Mucosa of stomach (tissue), 1 donor: ENCODE results near the gene KIAA0930.

Source experiments
- H3K27me3 ChIP-seq: one replicate; pipeline ENCODE4 v1.7.0; 2013; ENCODE audit warnings: mild to moderate bottlenecking, low read length; ENCODE audit not compliant: control insufficient read depth, insufficient read depth
- H3K36me3 ChIP-seq: one replicate; pipeline ENCODE4 v1.7.0; 2013; ENCODE audit warnings: low read length; ENCODE audit not compliant: control insufficient read depth, insufficient read depth
- H3K4me1 ChIP-seq: one replicate; pipeline ENCODE4 v1.7.0; 2013; ENCODE audit warnings: mild to moderate bottlenecking, low read length; ENCODE audit not compliant: control insufficient read depth, insufficient read depth
- H3K4me3 ChIP-seq: one replicate; pipeline ENCODE4 v1.7.0; 2013; ENCODE audit warnings: low read length
- H3K9ac ChIP-seq: one replicate; pipeline ENCODE4 v1.7.0; 2013; ENCODE audit warnings: mild to moderate bottlenecking, low read length, moderate library complexity
- H3K9me3 ChIP-seq: one replicate; pipeline ENCODE4 v1.7.0; 2013; ENCODE audit warnings: mild to moderate bottlenecking, low read length, moderate library complexity; ENCODE audit not compliant: control insufficient read depth
- donor health status: Pancreatic carcinoma.

Gene KIAA0930

GRCh38 chr22:45216133-45217003, 24.3 kb downstream of the KIAA0930 start:
- H3K9me3 ChIP-seq = no peaks in the 10 kb centered on the region
- H3K4me1 ChIP-seq = peaks cover 13% of the 10 kb centered on the region
- H3K36me3 ChIP-seq = no peaks in the 10 kb centered on the region
- H3K27me3 ChIP-seq = no peaks in the 10 kb centered on the region
- H3K4me3 ChIP-seq = no peak overlapping the region
- H3K9ac ChIP-seq = no peak overlapping the region

GRCh38 chr22:45212992-45213751, 27.5 kb downstream of the KIAA0930 start:
- peaks cover 3% of the 10 kb centered on the region for H3K36me3 ChIP-seq
- no peak overlapping the region for H3K4me3 ChIP-seq
- H3K4me1 ChIP-seq = peaks cover 27% of the 10 kb centered on the region
- H3K9ac ChIP-seq = peak overlapping the region; percentile 41
- H3K27me3 ChIP-seq = no peaks in the 10 kb centered on the region
- H3K9me3 ChIP-seq = no peaks in the 10 kb centered on the region

GRCh38 chr22:45212306-45212709, 28.4 kb downstream of the KIAA0930 start:
- peaks cover 27% of the 10 kb centered on the region for H3K4me1 ChIP-seq
- no peak overlapping the region for H3K9ac ChIP-seq
- H3K4me3 ChIP-seq = no peak overlapping the region
- H3K27me3 ChIP-seq = no peaks in the 10 kb centered on the region
- no peaks in the 10 kb centered on the region for H3K9me3 ChIP-seq
- peaks cover 3% of the 10 kb centered on the region for H3K36me3 ChIP-seq

- Histone ChIP-seq H3K27me3 (no peaks in the 10 kb centered on the region), H3K4me1 (peaks cover 27% of the 10 kb centered on the region), H3K9me3 (no peaks in the 10 kb centered on the region), H3K4me3 (no peak overlapping the region), H3K36me3 (peaks cover 3% of the 10 kb centered on the region), H3K9ac (no peak overlapping the region)
These were observed 28.8 kb downstream of the KIAA0930 start for GRCh38 chr22:45211848-45212247.

GRCh38 chr22:45211435-45211834, 29.3 kb downstream of the KIAA0930 start:
- Histone ChIP-seq H3K27me3 (no peaks in the 10 kb centered on the region), H3K4me1 (peaks cover 27% of the 10 kb centered on the region), H3K36me3 (peaks cover 3% of the 10 kb centered on the region), H3K4me3 (no peak overlapping the region), H3K9me3 (no peaks in the 10 kb centered on the region), H3K9ac (no peak overlapping the region)

- Histone ChIP-seq H3K9ac (no peak overlapping the region), H3K27me3 (no peaks in the 10 kb centered on the region), H3K9me3 (no peaks in the 10 kb centered on the region), H3K4me1 (peaks cover 27% of the 10 kb centered on the region), H3K4me3 (no peak overlapping the region), H3K36me3 (peaks cover 3% of the 10 kb centered on the region)
These were observed 29.7 kb downstream of the KIAA0930 start for GRCh38 chr22:45210991-45211390.

GRCh38 chr22:45210577-45210976, 30.1 kb downstream of the KIAA0930 start:
- Histone ChIP-seq H3K36me3 (peaks cover 3% of the 10 kb centered on the region), H3K9me3 (no peaks in the 10 kb centered on the region), H3K9ac (no peak overlapping the region), H3K27me3 (no peaks in the 10 kb centered on the region), H3K4me3 (no peak overlapping the region), H3K4me1 (peaks cover 27% of the 10 kb centered on the region)

GRCh38 chr22:45210174-45210573, 30.5 kb downstream of the KIAA0930 start:
- no peak overlapping the region for H3K9ac ChIP-seq
- no peaks in the 10 kb centered on the region for H3K9me3 ChIP-seq
- H3K4me3 ChIP-seq = no peak overlapping the region
- no peaks in the 10 kb centered on the region for H3K27me3 ChIP-seq
- H3K4me1 ChIP-seq = peaks cover 27% of the 10 kb centered on the region
- H3K36me3 ChIP-seq = peaks cover 6% of the 10 kb centered on the region

GRCh38 chr22:45208993-45209838, 31.5 kb downstream of the KIAA0930 start:
- no peaks in the 10 kb centered on the region for H3K27me3 ChIP-seq
- H3K9me3 ChIP-seq = no peaks in the 10 kb centered on the region
- H3K4me1 ChIP-seq = peaks cover 27% of the 10 kb centered on the region
- no peak overlapping the region for H3K4me3 ChIP-seq
- peaks cover 8% of the 10 kb centered on the region for H3K36me3 ChIP-seq
- H3K9ac ChIP-seq = no peak overlapping the region

GRCh38 chr22:45208696-45208992, 32.0 kb downstream of the KIAA0930 start:
- Histone ChIP-seq H3K4me1 (peaks cover 27% of the 10 kb centered on the region), H3K36me3 (peaks cover 8% of the 10 kb centered on the region), H3K4me3 (no peak overlapping the region), H3K27me3 (no peaks in the 10 kb centered on the region), H3K9ac (no peak overlapping the region), H3K9me3 (no peaks in the 10 kb centered on the region)

- H3K9me3 ChIP-seq = no peaks in the 10 kb centered on the region
- peaks cover 25% of the 10 kb centered on the region for H3K4me1 ChIP-seq
- H3K9ac ChIP-seq = no peak overlapping the region
- no peaks in the 10 kb centered on the region for H3K27me3 ChIP-seq
- H3K36me3 ChIP-seq = peaks cover 8% of the 10 kb centered on the region
- H3K4me3 ChIP-seq = no peak overlapping the region
These were observed 32.6 kb downstream of the KIAA0930 start for GRCh38 chr22:45207981-45208664.
